ENCODE measurements around the gene SDK1. TPM values are rescaled to one million over a fixed set of nuclear protein-coding genes. Genes with fewer than 3 reads are reported as not detected.

The SDK1 gene
- total RNA-seq, 1 experiment from 2014 or later: 1.7 TPM

GRCh38 chr7:3404501-3404900 lies 103.4 kb downstream of the SDK1 start:
- no peak for DNase-seq (ENCODE audit: extremely low read depth, low read depth)

- DNase-seq (ENCODE audit: extremely low read depth, low read depth): no peak
These were observed 108.0 kb downstream of the SDK1 start for GRCh38 chr7:3408814-3409595.

GRCh38 chr7:3412871-3413270 lies 111.8 kb downstream of the SDK1 start:
- no peak for DNase-seq (ENCODE audit: extremely low read depth, low read depth)

GRCh38 chr7:3415861-3416312 lies 114.8 kb downstream of the SDK1 start:
- DNase-seq (ENCODE audit: extremely low read depth, low read depth): no peak

- DNase-seq (ENCODE audit: extremely low read depth, low read depth): no peak
These were observed 115.4 kb downstream of the SDK1 start for GRCh38 chr7:3416453-3416852.

- no peak for DNase-seq (ENCODE audit: extremely low read depth, low read depth)
These were observed 124.0 kb downstream of the SDK1 start for GRCh38 chr7:3425087-3425486.

- DNase-seq (ENCODE audit: extremely low read depth, low read depth): no peak
These were observed 125.0 kb downstream of the SDK1 start for GRCh38 chr7:3426064-3426463.

GRCh38 chr7:3427957-3428356 lies 126.9 kb downstream of the SDK1 start:
- no peak for DNase-seq (ENCODE audit: extremely low read depth, low read depth)

- DNase-seq (ENCODE audit: extremely low read depth, low read depth): no peak
These were observed 128.9 kb downstream of the SDK1 start for GRCh38 chr7:3429981-3430380.

- DNase-seq (ENCODE audit: extremely low read depth, low read depth): no peak
These were observed 129.5 kb downstream of the SDK1 start for GRCh38 chr7:3430588-3430987.

GRCh38 chr7:3431306-3431705 lies 130.3 kb downstream of the SDK1 start:
- DNase-seq (ENCODE audit: extremely low read depth, low read depth): no peak

- no peak for DNase-seq (ENCODE audit: extremely low read depth, low read depth)
These were observed 131.9 kb downstream of the SDK1 start for GRCh38 chr7:3432911-3433310.

- no peak for DNase-seq (ENCODE audit: extremely low read depth, low read depth)
These were observed 133.6 kb downstream of the SDK1 start for GRCh38 chr7:3434611-3435010.

GRCh38 chr7:3436112-3436511 lies 135.1 kb downstream of the SDK1 start:
- DNase-seq (ENCODE audit: extremely low read depth, low read depth): no peak

GRCh38 chr7:3436746-3437145 lies 135.7 kb downstream of the SDK1 start:
- peak; percentile 53 for DNase-seq (ENCODE audit: extremely low read depth, low read depth)

- DNase-seq (ENCODE audit: extremely low read depth, low read depth): no peak
These were observed 136.4 kb downstream of the SDK1 start for GRCh38 chr7:3437467-3437866.

- no peak for DNase-seq (ENCODE audit: extremely low read depth, low read depth)
These were observed 137.3 kb downstream of the SDK1 start for GRCh38 chr7:3438352-3438751.

GRCh38 chr7:3439333-3440030 lies 138.4 kb downstream of the SDK1 start:
- peak; percentile 61 for DNase-seq (ENCODE audit: extremely low read depth, low read depth)

- DNase-seq (ENCODE audit: extremely low read depth, low read depth): no peak
These were observed 139.5 kb downstream of the SDK1 start for GRCh38 chr7:3440509-3440908.

- no peak for DNase-seq (ENCODE audit: extremely low read depth, low read depth)
These were observed 142.7 kb downstream of the SDK1 start for GRCh38 chr7:3443716-3444115.

- no peak for DNase-seq (ENCODE audit: extremely low read depth, low read depth)
These were observed 145.7 kb downstream of the SDK1 start for GRCh38 chr7:3446786-3447185.

- DNase-seq (ENCODE audit: extremely low read depth, low read depth): no peak
These were observed 150.6 kb downstream of the SDK1 start for GRCh38 chr7:3451701-3452100.

Measured in NCI-H460 (cell line).